GM18519 (cell line): ENCODE measurements around the gene ZNF148.

Source experiments
- ATAC-seq: cut with Tn5 transposase; IDR thresholded peaks from one replicate; pipeline ENCODE4 v1.9.1; 2021; ENCODE audit warnings: mild to moderate bottlenecking, moderate library complexity; ENCODE audit not compliant: unreplicated experiment, low FRiP score

Gene ZNF148

DNA sequence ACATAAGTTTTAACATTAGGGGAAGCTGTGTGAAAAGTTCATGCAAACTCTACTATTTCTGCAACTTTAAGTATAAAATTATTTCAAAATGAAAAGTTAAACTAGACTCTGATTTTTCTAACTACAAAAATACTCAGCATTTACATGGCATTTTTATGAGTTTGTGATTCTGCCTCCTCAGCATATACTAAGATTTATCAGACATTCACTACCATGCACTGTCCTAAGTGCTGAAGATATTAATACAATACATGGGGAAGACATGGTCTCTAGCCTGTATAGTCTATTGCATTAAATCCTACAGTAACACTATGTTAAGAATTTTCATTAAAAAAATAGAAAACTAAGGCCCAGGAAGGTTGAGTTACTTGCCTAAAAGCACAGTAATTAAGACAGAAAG, 80.7 kb downstream of the ZNF148 start:
- no peak for ATAC-seq

DNA sequence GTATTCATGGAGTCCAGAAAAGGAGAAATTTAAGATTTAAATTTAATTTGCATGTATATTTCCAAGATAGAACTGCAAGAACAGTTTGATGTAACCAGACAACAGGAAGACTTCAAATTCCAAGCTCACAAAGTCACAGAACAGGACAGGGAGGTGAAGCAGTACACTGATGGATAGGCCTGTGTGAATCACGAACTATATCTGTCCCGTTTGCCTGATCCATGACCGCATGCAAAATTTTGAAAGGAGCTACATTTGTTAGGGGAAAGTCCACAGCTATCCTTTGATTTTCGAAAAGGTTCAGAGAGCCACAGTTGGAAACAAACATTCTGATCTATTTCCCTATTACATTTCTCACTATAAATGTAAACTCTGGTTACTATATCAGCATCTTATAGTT, 83.1 kb downstream of the ZNF148 start:
- ATAC-seq: no peak

DNA sequence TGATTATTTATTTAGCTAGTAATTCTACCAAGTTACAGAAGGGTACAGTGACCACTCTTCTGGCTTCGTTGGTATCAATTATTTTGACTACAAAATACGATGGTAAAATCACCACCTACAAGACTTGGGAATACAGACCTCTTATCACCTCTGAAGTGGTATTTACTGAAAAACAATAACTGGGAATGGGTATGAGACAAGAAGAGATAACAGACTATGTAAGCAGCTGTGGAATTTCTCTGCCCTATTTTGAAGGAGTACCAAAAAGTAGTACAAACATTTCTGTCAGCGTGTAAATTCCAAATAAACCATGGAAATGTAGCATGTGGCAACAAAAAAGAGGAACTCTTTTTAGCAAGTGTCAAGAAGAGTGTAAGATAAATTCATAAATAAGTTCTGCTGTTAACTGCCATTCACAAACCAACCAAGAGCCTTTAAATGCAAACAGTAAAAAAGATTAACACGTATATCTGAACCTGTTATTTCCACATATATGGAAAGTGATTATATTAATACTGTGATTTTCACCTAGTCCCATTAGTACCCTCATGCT, 85.6 kb downstream of the ZNF148 start:
- no peak for ATAC-seq

DNA sequence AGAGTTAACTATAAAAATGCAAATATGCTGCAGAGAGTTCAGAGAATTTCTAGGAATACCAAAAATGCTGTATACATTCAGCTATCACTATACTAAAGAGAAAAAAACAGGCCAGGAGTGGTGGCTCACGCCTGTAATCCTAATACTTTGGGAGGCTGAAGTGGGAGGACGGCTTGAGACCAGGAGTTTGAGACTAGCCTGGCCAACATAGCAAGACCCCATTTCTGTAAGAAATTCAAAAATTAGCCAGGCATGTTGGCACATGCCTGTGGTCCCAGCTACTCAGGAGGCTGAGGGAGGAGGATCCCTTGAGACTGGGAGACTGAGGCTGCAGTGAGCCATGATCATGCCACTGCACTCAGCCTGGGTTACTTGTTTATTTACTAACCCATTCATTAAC, 87.9 kb downstream of the ZNF148 start:
- ATAC-seq: no peak

DNA sequence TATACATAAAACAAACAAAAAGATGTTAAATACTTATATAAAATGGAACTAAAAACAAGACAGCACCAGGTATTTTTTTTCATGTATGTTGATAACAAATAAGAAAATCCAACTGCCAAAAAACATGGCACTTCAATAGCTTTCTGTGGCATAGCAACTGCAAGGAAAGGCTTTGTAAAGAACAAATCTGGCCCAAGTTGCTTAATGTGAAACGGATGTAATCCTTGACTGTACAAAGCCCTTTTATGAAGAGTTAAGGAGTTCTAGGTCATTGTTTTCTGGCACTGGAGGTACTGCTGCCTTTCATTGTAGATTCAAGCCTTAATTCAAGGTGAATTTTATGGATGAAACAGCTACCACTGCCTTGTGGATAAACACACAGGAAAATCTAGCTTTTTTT, 93.7 kb downstream of the ZNF148 start:
- ATAC-seq: no peak

DNA sequence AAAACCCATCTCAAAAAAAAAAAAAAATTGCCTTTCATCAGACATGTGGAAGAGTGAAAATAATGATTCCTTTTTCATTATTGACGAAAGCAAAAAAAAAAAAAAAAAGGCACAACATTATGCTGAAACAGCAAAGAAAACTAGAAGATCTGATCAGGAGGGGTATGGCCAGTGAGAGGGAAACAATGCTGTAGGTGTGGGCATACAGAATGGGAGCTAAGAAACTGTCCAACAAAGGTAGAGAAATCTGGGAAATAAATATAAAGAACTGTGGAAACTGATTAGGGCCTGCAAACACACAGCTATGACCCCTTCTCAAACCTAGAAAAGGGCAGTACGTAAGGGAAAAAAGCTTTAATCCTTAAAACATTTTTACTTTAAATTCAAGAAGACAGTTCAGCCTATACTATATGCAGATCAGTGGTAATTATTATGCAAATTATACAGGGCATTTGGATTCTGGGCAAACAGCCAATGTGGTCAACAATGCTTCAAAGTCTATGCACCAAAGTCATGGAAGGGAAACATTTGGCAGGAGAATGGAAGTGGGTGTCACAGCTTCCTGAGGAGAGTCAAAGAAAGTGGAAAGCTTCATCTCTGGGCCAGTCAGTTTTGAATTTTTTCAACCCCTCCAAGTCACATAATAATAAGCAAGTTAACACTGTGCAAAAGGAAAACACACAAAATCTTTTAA, 94.3 kb downstream of the ZNF148 start:
- no peak for ATAC-seq

GRCh38 chr3:125278155-125278554, 97.0 kb downstream of the ZNF148 start:
- ATAC-seq: no peak

GRCh38 chr3:125271127-125271526, 104.0 kb downstream of the ZNF148 start:
- no peak for ATAC-seq

- no peak for ATAC-seq
Observed at GRCh38 chr3:125267460-125267859, 107.7 kb downstream of the ZNF148 start.

DNA sequence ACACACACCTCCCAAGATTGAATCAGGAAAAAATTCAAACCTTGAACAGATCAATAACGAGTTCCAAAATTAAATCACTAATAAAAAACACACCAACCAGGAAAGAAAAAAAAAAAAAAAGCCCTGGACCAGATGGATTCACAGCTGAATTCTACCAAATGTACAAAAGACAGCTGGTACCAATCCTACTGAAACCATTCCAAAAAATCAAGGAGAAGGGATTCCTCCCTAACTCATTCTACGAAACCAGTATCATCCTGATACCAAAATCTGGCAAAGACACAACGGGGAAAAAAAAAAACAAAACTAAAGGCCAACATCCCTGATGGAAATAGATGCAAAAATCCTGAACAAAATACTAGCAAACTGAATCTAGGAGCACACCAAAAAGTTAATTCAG, 108.2 kb downstream of the ZNF148 start:
- no peak for ATAC-seq

DNA sequence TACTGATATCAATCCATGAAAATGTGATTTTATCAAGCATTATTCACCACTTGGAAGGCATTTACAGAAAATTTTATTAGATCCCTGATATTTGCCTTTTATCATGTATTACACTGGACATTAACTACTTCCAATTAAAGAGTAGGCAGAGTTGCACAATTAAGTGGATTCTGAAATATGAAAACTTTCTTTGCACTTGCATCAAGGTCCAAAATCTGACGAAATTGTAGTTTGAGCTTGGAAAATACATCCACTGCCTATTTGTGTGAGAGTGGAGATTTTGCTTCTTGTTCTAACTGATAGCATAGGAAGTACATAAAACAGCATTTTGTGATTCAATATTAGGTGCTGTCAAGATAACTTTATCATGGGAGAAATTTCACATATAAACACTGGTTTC, 113.0 kb downstream of the ZNF148 start:
- ATAC-seq: no peak

DNA sequence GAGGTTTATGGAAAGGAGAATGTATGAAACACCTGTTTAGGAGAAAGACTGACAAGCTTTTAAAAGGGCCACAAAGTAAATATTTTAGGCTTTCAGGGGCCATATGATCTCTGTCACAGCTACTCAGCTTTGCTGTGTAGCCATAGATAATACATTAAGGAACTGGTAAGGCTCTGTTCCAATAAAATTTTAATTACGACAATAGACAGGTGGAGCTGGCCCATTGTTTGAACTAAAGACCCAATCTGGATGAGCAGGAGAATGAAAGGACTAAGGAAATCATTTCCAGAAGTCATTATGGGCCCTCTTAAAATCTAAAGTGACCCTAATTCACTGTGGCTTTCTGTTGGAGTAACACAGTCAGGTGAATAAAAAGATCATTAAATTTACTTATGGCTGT, 114.1 kb downstream of the ZNF148 start:
- ATAC-seq: no peak

DNA sequence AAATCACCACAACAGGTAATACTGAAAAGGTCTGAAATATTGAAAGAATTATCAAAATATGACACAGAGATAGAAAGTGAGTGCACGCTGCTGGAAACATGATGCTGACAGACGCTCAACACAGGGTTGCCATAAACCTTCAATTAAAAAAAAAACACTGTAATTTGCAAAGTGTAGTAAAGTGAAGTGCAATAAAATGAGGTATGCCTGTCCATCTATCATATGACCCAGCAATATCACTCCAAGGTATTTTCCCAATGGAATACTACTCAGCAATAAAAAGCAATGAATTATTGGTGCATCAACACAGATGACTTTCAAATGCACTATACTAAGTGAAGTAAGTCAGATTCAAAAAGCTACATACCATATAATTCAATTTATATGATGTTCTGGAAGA, 115.0 kb downstream of the ZNF148 start:
- no peak for ATAC-seq

GRCh38 chr3:125257536-125257935, 117.6 kb downstream of the ZNF148 start:
- ATAC-seq: no peak

- ATAC-seq: no peak
Observed at GRCh38 chr3:125256675-125257074, 118.5 kb downstream of the ZNF148 start.

GRCh38 chr3:125250973-125251372, 124.2 kb downstream of the ZNF148 start:
- no peak for ATAC-seq

- no peak for ATAC-seq
Observed at GRCh38 chr3:125246237-125246636, 128.9 kb downstream of the ZNF148 start.

- no peak for ATAC-seq
Observed at GRCh38 chr3:125245521-125245920, 129.6 kb downstream of the ZNF148 start.

DNA sequence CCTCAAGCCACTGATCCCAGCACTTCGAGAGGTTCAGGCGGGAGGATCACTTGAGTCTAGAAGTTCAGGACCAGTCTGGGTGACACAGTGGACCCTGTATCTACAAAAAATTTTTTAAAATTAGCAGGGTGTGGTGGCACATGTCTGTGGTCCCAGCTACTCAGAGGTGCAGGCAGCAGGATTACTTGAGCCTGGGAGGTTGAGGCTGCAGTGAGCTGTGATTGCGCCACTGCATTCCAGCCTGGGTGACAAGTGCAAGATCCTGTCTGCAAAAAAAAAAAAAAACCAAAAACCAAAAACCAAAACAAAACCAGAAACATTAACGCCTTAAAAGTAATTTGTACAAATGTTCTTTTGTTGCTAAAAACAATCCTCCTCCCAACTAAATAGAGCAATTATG, 134.6 kb downstream of the ZNF148 start:
- ATAC-seq: no peak

DNA sequence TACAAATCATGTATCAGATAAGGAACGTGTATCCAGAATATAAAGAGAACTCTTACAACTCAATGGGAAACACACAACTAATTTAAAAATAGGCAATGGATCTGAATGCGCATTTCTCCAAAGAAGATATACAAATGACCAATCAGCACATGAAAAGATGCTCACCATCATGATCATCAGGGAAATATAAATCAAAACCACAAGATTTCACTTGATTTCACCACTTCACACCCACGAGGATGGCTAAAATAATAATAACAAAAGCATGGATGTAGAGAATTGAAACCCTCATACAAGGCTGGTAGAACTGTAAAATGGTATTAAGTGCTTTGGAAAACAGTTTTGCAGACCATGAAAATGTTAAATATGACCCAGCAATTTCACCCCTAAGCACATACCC, 135.9 kb downstream of the ZNF148 start:
- no peak for ATAC-seq

GRCh38 chr3:125238759-125239158, 136.4 kb downstream of the ZNF148 start:
- no peak for ATAC-seq

GRCh38 chr3:125236331-125236903, 138.7 kb downstream of the ZNF148 start:
- ATAC-seq: no peak
